Activated CD4-positive, alpha-beta T cell treated with anti-CD3 and anti-CD28 coated beads for 24 hours (primary cell): ENCODE results near the gene GNPAT.
"Not testable (repeated sequence)": the region's sequence is repeated elsewhere in the genome, so short reads cannot be mapped to it uniquely, and the experiment has no call there.

Experiments used
- DNase-seq, 2 donors: peaks; one replicate each; pipeline ENCODE4 v3.0.0-alpha.2; 2020; ENCODE audit warnings: low read depth in 2 of 2

The GNPAT gene

DNA sequence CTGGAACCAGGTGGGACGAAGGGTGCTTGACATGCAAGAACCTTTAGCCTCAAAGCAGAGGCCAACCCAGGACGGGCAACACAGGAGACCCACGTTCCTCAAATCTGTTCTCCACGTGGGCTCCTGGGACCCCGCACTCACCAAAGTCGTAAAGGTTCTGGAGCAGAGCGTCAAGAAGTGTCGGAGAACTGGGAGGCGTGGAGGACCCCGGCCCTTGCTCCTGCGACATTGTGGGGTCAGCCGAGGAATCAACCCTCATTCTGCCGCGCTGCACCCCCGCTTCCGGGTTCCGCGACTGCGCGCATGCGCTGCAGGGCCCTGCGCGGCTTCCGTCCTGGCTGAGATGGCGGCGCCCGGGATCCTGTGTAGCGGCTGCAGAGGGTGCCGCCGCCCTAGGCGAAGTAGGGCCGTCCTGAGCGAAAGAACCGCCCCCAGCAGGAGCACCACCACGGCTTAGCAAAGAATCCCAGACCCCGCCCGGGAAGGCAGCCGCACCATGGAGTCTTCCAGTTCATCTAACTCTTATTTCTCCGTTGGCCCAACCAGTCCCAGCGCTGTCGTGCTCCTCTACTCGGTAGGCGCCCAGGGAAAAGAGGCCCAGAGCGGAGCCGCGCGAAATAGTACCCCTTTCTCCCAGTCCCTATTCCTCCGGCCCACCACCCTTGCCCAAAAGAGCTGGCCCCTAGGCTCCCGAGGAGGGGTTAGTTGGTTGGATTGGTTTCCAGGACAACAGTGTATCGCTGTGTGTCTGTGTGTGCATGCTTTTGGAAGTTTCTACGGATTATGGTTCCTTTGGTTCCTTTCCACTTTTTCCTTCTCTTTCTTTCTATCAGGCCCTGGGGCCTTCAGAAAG lies at the start of gene GNPAT:
TSS of gene GNPAT (plus strand) at position 330 of the 853 bp plus-strand sequence. CDS start at position 497, 167 bp downstream.
- DNase-seq: peak; percentile 82 to 84

DNA sequence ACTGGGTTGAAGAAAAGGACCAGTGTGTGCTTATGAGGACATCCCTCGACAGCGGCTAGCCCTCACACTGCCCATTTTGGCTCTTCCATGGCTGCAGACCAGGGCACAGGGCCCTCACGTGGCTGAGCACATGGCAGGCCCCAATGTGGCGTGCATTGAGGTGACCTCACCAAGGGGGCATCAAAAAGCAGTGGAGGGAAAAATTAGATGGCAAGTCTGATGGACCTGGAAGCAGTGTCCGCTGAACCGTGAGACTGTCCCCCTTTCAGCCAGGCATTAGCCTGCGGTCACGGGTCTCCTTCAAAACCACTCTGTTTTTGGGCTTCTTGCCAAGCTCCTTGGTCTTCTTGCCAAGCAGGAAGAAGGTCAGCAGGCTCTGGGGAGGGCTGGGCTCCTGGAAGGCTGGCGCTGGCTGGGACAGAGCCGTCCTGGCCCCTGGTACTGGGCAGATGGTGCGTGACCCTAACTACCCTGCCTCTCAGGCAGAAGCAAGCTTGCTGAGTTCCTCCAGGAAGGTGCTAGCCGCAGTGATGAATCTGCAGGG lies 48.3 kb upstream of the GNPAT start:
- DNase-seq: no peak

GRCh38 chr1:231193710-231194340 lies 47.2 kb upstream of the GNPAT start:
- DNase-seq: no peak

DNA sequence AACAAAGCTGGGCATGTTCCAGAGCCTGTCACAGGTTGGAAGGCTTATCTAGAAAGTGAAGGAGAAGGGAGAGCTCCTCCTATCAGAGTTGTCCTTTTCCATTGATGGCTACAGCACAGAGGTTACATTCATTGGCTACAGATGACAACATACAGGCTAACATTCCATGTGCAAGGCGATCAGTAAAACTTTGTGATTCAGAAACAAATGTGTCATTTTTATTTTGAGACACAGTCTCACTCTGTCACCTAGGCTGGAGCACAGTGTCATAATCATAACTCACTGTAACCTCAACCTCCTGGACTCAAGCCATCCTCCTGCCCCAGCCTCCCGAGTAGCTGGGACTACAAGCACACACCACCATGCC lies 46.6 kb upstream of the GNPAT start:
- no peak for DNase-seq

DNA sequence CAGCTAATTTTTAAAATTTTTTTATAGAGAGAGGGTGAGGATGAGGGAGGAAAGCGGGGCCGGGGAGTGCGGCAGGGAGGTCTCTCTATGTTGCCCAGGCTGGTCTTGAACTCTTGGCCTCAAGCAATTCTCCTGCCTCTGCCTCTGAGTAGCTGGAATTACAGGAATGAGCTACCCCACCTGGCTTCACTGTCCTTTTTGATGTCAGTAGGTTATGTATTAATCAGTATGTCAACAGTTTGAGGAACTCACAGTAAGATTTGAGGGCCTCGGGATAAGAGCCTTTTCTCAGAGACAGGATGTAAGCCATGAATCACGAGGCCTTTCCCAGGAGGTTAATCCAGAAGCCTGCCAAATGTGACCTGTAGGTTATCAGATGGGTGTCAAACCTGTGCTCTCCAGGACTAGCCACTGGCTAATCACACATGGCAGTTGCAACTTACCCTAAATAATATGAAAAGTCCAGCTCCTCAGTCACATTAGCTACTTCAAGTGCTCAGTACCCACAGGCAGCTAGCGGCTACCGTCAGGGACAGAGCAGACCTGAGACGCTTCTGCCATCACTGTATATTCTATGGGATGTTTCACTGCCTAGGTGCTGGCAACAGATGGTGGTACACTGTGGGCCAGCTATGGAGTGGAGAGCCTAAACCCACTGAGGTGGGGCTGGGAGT lies 46.0 kb upstream of the GNPAT start:
- DNase-seq: no peak

DNA sequence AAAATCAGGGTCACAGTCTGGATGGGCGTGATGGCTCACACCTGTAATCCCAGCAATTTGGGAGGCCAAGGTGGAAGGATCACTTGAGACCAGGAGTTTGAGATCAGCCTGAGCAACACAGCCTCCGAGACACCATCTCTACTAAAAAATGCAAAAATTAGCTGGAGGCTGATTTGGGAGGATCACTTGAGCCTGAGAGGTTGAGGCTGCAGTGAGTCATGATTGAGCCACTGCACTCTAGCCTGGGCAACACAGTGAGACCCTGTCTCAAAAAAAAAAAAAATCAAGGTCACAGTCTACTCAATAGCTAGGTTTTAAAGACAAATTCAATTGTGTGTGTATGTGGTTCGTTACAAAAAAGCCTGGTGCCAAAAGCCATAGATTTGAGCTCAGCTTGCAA lies 44.7 kb upstream of the GNPAT start:
- no peak for DNase-seq

DNA sequence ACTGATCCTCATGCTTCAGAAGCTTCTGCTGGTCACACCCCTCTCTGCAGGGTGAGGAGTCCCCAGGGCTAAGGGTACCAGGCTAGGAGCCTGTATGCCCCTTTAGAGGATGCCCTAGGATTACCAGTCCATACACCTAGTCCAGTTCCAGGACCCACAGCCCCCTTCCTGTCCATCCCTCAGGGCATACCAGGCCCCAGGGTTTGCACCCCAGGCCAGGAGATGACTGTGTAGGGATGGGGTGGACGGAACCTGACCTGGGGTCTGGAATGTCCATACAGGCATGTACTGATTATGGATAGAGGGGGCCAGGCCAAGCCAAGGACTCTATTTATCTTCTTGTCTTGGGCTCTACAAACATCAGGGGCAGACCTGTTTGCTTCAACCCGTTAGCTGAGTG lies 44.3 kb upstream of the GNPAT start:
- no peak for DNase-seq

- DNase-seq: no peak
Observed at GRCh38 chr1:231199868-231200267, 41.1 kb upstream of the GNPAT start.

GRCh38 chr1:231200388-231201031 lies 40.5 kb upstream of the GNPAT start:
- no peak for DNase-seq

DNA sequence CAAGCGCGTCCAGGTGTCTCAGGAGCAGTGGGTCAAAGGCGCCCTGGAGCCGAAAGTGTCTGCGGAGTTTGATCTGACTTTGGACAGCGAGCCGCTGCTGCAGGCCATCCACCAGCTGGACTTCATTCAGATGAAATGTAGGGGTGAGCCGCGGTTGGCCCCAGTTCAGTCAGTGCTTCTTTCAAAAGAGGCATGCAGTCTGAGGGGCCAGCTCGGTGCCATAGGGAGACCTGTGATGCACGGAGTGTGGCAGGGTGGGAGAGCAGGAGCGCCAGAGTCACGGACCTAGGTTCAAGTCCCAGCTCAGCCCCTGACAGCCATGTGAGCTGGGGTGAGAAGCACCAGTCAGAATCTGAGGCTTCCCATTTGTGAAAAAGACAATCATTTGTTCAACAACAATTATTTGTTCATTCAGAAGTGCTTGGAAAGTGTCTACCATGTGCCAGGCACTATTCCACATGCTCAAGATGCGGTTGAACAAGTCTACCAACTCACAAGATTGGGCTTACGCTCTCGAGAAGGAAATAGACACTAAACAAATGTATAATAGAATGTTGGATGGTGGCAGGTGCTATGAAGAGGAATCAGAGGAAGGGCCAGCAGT lies 39.5 kb upstream of the GNPAT start:
- no peak for DNase-seq

DNA sequence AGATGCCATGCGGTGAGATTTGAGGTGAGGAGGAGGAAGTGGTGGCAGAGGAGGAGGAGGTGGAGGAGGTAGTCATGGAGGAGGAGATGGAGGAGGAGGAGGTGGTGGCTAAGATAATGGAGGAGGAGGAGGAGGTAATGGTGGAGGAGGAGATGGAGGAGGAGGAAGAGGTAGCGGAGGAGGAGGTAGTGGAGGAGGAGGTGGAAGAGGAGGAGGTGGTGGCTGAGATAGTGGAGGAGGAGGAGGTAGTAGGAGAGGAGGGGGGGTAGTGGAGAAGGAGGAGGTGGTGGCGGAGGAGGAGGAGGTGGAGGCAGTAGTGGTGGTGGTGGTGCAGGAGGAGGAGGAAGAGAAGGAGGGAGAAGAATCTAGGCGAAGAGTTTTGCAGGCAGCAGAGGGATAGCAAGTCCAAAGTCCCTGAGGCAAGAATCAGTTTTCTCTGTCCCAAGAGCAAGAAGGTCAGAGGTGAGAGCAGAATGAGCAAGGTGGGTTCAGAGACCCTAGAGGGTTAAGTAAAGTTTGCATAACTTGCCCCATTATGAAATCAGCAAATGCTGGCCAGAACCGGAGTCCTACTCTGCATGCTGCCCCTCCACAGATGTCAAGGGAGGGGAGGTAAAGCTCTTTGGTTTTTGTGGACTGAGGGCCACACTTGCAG lies 38.9 kb upstream of the GNPAT start:
- no peak for DNase-seq

DNA sequence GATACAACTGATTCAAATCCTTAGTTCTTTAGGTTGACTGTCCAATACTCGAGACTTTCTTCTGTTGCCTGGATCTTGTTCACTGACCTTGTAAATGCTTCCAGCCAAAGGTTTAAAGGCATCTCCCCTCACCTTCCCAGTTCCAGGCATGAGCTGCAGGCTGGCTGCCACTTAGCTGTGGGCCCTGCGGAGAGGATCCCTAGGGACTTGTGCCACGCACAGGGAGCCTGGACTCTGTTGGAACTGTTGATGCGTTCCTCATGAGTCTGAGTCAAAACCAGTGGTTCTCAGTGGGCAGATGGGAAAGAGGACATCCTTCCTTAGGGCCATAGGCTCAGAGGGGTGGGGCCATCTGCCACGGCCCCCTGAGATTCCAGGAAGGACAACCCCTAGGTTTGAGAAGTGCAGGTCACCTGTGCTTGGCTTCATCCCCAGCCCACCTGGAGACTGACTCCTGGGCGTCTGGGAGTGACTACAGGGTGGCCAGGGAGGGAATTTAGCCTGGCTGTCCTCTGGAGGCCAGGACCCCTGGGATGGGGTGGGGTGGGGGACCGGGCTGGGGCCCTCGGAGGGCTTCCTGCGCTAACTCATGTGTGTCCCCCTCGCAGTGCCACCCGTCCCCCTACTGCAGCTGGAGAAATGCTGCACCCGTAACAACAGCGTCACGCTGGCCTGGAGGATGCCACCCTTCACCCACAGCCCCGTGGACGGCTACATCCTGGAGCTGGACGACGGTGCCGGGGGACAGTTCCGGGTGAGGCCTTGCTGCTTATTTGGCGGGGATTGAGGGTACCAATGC lies 37.6 kb upstream of the GNPAT start:
- DNase-seq: no peak

DNA sequence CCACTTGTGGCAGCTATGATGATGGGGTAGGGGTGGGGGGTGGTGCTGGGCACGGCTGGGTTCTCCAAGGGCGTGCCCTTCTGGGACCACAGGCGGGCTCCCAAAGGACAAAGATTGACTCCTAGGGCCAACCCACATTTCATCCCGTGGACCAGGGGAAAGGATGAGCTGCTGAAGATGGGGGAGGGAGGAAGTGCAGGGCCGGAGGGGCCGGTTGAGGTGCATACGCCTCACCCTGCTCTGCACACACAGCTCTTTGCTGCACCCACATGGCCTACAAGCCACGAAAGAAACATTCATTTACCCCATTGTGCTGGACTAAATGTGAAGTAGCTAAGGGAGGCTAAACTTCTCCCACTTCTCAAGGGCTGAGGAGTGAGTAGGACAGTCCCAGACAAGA lies 34.2 kb upstream of the GNPAT start:
- no peak for DNase-seq

DNA sequence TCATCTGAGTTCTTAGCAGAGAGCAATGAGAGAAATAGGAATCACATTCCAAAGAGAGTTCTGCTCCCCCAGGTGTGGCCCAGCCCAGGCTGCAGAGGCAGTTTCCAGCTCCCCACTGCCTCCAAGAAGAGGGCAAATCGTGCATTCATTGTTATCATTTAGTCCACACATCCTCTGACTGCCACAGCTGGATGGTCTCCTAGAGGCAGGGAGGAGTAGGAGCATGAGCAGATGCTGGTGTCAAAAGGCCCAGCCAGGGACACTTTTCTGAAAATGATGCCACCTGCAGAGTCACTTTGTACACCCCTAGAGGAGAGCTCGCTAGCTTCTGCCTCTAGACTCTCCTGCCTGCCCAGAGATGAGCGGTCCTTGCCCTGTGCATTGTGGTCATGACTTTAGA lies 33.6 kb upstream of the GNPAT start:
- no peak for DNase-seq

- DNase-seq: no peak
Observed at GRCh38 chr1:231208980-231209379, 32.0 kb upstream of the GNPAT start.

GRCh38 chr1:231209531-231209930 lies 31.5 kb upstream of the GNPAT start:
- DNase-seq: no peak

- no peak for DNase-seq
Observed at GRCh38 chr1:231210126-231210525, 30.9 kb upstream of the GNPAT start.

DNA sequence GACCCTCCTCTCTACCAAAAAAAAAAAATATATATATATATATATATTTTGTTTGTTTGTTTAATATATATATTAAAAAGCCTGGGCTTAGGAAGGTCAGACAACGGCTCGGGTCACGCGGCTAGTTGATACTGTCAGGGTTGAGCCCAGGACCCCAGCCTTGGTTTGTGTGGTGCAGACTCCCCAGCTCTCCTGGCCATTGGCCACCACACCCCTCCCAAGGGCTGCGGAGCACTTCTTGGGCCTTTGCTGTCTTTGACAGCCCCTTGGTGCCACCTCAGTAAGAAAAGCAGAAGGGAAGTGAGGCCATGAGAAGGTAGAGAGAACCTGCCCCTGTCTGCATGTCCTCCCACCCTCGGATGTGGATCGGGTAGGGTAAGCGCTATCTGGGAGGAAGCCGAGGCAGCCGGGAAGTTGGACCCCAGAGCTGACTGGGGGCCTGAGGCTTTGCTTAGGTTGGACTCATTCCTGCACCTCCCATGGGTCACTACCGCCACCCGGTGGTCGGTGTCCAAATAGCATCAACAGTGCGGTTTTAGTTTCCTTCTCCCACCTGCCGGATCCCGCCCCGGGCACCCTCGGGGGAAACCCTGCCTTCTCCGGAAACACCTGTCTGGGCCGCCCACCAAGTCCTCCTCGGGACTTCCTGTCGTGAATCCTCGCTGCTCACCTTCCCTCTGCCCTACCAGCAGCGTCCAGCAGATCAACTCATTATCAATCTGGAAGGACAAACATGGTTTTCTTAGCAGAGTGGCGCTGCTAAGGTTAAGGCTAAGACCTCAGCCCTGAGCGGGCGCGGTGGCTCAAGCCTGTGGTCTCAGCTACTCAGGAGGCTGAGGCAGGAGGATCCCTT lies 29.8 kb upstream of the GNPAT start:
- peak; percentile 87 to 91 for DNase-seq

GRCh38 chr1:231212301-231212700 lies 28.7 kb upstream of the GNPAT start:
- DNase-seq: not testable (repeated sequence)
